ENCODE data around the gene RPL11. TPM values are rescaled to one million over a fixed set of nuclear protein-coding genes. Genes with fewer than 3 reads are reported as not detected.
A peak's percentile ranks its signal among the peaks of the same experiment; 100 is the strongest.

The RPL11 gene
- total and polyA plus RNA-seq, 10 of the 15 experiments (the other 5 are each of a cell fraction or from before 2014, with no cell fraction given) = 968 to 4,611 (median 2,521) TPM

GRCh38 chr1:23673086-23673813, 18.4 kb upstream of the RPL11 start:
- H3K9me3 ChIP-seq (replicated peaks; ENCODE audit: control insufficient read depth, insufficient read depth, low read length) = no peaks in the 10 kb centered on the region
- TF ChIP-seq SMC3 (IDR thresholded peaks at IDR 0.05; ENCODE audit: borderline replicate concordance, low read length) (0 out of 2 replicates have a peak, but pooled peaks have one; percentile 4), SRF (IDR thresholded peaks at IDR 0.05; ENCODE audit: low read depth in 2 of 2, low read length in 2 of 2) (no peak), REST (IDR thresholded peaks at IDR 0.05; ENCODE audit: low read depth, low read length) (peak; percentile 95)
- no TSS peak for BruUV-seq (replicated peaks)
- H3K9ac ChIP-seq (ENCODE audit: control insufficient read depth, insufficient read depth, low read length) = no peak overlapping the region
- no peak overlapping the region for H3K4me3 ChIP-seq
- no peaks in the 10 kb centered on the region for H4K20me1 ChIP-seq (ENCODE audit: control insufficient read depth, insufficient read depth)
- CTCF ChIA-PET = interaction anchor here (1.2 to 1.7 kb wide), 3 partner anchors 11 to 21 kb away, joined by 3 to 7 read pairs (median 3); no protein-coding TSS in a partner anchor
- POLR2A ChIA-PET = interaction anchor here (0.5 kb wide), 1 partner anchor 227 kb away, joined by 4 read pairs; no protein-coding TSS in a partner anchor
- RAD21 ChIA-PET (ENCODE audit: unreplicated experiment) = no interaction called here
- DNase-seq (ENCODE audit: low read depth, low spot score) (no peak), FAIRE-seq (no peak), ATAC-seq (peak; percentile 48; the same call in 2 of the 3 replicates)
- H3K79me2 ChIP-seq (ENCODE audit: control insufficient read depth, insufficient read depth, low read length) = no peaks in the 10 kb centered on the region
- 30% methylated on average over 6 of the region's 6 CpGs for WGBS (ENCODE audit: insufficient coverage, insufficient replicate concordance, low lambda C conversion rate, missing lambda C conversion rate)
- no peak overlapping the region for H3K4me2 ChIP-seq (ENCODE audit: control insufficient read depth, insufficient read depth)
- no peaks in the 10 kb centered on the region; a peak in 2 of 4 replicates for H3K27me3 ChIP-seq (replicated peaks in 1 of 2; ENCODE audit: control insufficient read depth in 2 of 2, insufficient read depth in 2 of 2, low read length in 1 of 2)
- no peaks in the 10 kb centered on the region for H3K4me1 ChIP-seq (ENCODE audit: control insufficient read depth, insufficient read depth, low read length)
- SMC1A ChIA-PET (ENCODE audit: uncharacterized antibody, unreplicated experiment) = interaction anchor here (0.8 to 1.1 kb wide), 2 partner anchors 15 to 128 kb away, joined by 3 to 4 read pairs; no protein-coding TSS in a partner anchor
- H2AFZ ChIP-seq (ENCODE audit: control insufficient read depth, low read depth, low read length) = no peak overlapping the region
- intact Hi-C loops (cut with micrococcal nuclease; ENCODE audit: unreplicated experiment) = no loop called here
- H3K27ac ChIP-seq (ENCODE audit: control insufficient read depth, insufficient read depth) = no peak overlapping the region
- H3K36me3 ChIP-seq (ENCODE audit: control insufficient read depth in 2 of 2, insufficient read depth in 2 of 2, low read length in 1 of 2) = no peaks in the 10 kb centered on the region
- in situ Hi-C loops (cut with MboI) = no loop called here

Measured in GM12878 (cell line).